Testis (tissue), 2 donors: ENCODE measurements around the gene CFAP157.

ENCODE experiments used
- CTCF ChIP-seq, 3 experiments: fragments of 450-650 bp in 2 of 3; fragments of 200-600 bp in 1 of 3; sonication (generic) in 1 of 3; IDR thresholded peaks; one replicate each; pipeline ENCODE4 v1.5.1; 2016 to 2019; ENCODE audit warnings: antibody characterized with exemption in 3 of 3, mild to moderate bottlenecking in 2 of 3, moderate library complexity in 1 of 3
- POLR2A ChIP-seq: fragments of 450-650 bp; IDR thresholded peaks from one replicate; pipeline ENCODE4 v1.6.1; 2017; ENCODE audit warnings: antibody characterized with exemption, mild to moderate bottlenecking, moderate library complexity

GRCh38 chr9:127734747-127735529, 28.1 kb downstream of the CFAP157 start, which contains the start of gene TOR2A:
- TF ChIP-seq CTCF (IDR thresholded peaks at IDR 0.05) (peak; percentile 89 to 99 (median 98)), POLR2A (peak; percentile 20)
